Endothelial cell of umbilical vein (primary cell): ENCODE results near the gene MSRB2.

Experiments
- CTCF ChIP-seq, 2 donors: IDR thresholded peaks; 1 replicate in 1 of 2; 2 replicates in 1 of 2; pipeline ENCODE4 v1.5.1; 2011; ENCODE audit warnings: low read length in 2 of 2, mild to moderate bottlenecking in 2 of 2, moderate library complexity in 2 of 2, control low read depth in 1 of 2, inconsistent platforms in 1 of 2, low read depth in 1 of 2; ENCODE audit not compliant: insufficient read depth in 1 of 2; ENCODE audit errors: extremely low read depth in 1 of 2
- POLR2A ChIP-seq: IDR thresholded peaks from 2 replicates; pipeline ENCODE4 v1.6.1; 2012; ENCODE audit warnings: low read depth, mild to moderate bottlenecking, control low read depth, low read length

GRCh38 chr10:23157239-23157681 is 61.9 kb downstream of the MSRB2 start:
- no peak for TF ChIP-seq POLR2A
- no peak for TF ChIP-seq CTCF (IDR thresholded peaks at IDR 0.05; ENCODE audit: extremely low read depth in 1 of 2, insufficient read depth in 1 of 2, low read depth in 1 of 2, low read length in 2 of 2)
